OCI-LY3 (cell line): Measurements from ENCODE around the gene CATSPERZ.

ENCODE experiments used
- EZH2phosphoT487 ChIP-seq: fragments of 200-600 bp; shearing (Covaris generic); IDR thresholded peaks from 2 replicates; pipeline ENCODE4 v1.6.1; 2018; ENCODE audit warnings: antibody characterized with exemption, mixed run types, low read depth
- TF ChIP-seq, protein P1 (sequence below): fragments of 200-600, 300-600 bp; sonication (generic); IDR thresholded peaks from 2 replicates; pipeline ENCODE4 v1.5.1; 2014; ENCODE audit warnings: antibody characterized with exemption, low read length, low read depth

DNA sequence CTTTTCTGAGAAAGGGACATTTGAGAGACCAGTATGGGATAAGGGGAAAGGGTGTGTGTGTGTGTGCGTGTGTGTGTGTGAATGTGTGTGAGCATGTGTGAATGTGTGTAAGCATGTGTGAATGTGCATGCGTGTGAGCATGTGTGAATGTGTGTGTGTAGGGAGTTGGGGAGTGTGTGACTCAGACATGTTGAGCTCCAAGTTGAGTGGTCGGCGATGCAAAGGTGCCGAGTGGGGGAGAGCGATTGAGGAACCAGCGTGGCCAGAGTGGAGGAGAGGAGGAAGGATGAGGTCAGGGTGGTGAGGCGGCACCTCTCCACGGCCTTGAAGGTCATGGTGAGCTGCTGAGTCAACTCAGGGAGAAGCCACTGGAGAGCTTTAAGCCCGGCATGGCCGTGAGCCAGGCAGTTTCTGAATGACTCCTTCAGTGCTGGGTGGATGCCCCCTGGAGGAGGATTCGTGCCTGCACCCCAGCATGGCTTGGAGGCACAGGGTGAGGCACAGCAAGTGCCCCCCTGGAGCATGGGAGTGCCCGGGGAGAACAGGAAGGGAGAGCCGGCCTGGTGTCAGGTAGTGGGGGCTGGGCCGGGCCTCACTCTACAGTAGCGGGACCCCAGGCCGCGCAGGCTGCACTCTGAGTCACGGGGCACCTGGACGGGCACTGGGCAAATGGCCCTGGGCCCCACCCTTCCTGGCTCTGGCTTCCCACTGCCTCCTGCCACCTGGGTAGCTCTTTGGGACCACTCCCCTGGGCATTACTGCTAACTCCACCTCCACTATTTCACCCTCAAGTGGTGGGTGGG, 31.6 kb downstream of the CATSPERZ start:
- TF ChIP-seq, protein P1, sequence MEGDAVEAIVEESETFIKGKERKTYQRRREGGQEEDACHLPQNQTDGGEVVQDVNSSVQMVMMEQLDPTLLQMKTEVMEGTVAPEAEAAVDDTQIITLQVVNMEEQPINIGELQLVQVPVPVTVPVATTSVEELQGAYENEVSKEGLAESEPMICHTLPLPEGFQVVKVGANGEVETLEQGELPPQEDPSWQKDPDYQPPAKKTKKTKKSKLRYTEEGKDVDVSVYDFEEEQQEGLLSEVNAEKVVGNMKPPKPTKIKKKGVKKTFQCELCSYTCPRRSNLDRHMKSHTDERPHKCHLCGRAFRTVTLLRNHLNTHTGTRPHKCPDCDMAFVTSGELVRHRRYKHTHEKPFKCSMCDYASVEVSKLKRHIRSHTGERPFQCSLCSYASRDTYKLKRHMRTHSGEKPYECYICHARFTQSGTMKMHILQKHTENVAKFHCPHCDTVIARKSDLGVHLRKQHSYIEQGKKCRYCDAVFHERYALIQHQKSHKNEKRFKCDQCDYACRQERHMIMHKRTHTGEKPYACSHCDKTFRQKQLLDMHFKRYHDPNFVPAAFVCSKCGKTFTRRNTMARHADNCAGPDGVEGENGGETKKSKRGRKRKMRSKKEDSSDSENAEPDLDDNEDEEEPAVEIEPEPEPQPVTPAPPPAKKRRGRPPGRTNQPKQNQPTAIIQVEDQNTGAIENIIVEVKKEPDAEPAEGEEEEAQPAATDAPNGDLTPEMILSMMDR, result peak; percentile 79
- no peak for TF ChIP-seq EZH2phosphoT487
